Astrocyte (in vitro differentiated cells and primary cell): Measurements from ENCODE around the gene KCNN4.

Source experiments
- CTCF ChIP-seq: IDR thresholded peaks from 2 replicates; pipeline ENCODE4 v1.5.1; 2011; ENCODE audit warnings: low read depth, mild to moderate bottlenecking, inconsistent platforms, low read length, moderate library complexity; ENCODE audit not compliant: insufficient read depth
- EZH2 ChIP-seq: IDR thresholded peaks from 2 replicates; pipeline ENCODE4 v1.6.1; 2012; ENCODE audit warnings: mild to moderate bottlenecking, low read length, inconsistent platforms; ENCODE audit not compliant: insufficient read depth

GRCh38 chr19:43754503-43755255 lies 26.1 kb downstream of the KCNN4 start, which contains the start of gene SMG9:
- TF ChIP-seq CTCF (no peak), EZH2 (no peak)
